C4-2B (cell line): ENCODE data around the gene PDRG1.

ENCODE experiments used
- ZFX ChIP-seq: fragments of 450-650 bp; IDR thresholded peaks from 2 replicates; pipeline ENCODE4 v1.6.1; 2017
- TF ChIP-seq, protein P1 (sequence below): fragments of 450-650 bp; conservative IDR thresholded peaks from 2 replicates; pipeline ENCODE4 v1.5.1; 2017; ENCODE audit warnings: mild to moderate bottlenecking

DNA sequence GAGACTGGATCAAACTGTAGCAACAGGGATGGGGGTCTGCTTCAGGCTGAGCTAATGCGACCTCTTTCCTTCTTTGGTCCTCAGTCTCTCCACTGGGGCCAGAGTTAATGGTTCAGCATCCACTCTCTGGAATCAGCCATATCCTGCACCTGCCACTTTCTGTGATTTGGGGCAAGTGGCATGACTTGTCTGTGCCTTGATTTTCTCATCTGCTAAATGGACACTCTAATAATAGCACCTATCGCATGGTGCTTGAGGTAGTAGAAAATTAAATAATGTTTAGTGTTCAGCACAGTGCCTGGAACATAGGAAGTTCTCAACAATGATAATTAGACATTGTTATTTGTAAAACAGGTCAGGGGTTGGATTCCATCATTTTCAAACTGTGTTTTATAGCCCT, 22.4 kb upstream of the PDRG1 start:
- TF ChIP-seq, protein P1, sequence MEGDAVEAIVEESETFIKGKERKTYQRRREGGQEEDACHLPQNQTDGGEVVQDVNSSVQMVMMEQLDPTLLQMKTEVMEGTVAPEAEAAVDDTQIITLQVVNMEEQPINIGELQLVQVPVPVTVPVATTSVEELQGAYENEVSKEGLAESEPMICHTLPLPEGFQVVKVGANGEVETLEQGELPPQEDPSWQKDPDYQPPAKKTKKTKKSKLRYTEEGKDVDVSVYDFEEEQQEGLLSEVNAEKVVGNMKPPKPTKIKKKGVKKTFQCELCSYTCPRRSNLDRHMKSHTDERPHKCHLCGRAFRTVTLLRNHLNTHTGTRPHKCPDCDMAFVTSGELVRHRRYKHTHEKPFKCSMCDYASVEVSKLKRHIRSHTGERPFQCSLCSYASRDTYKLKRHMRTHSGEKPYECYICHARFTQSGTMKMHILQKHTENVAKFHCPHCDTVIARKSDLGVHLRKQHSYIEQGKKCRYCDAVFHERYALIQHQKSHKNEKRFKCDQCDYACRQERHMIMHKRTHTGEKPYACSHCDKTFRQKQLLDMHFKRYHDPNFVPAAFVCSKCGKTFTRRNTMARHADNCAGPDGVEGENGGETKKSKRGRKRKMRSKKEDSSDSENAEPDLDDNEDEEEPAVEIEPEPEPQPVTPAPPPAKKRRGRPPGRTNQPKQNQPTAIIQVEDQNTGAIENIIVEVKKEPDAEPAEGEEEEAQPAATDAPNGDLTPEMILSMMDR = no peak
- no peak for TF ChIP-seq ZFX
